Activated naive CD8-positive, alpha-beta T cell (primary cell): ENCODE measurements around the gene ZNF584.

Experiments used
- H3K27ac Mint-ChIP-seq: one replicate; pipeline ENCODE4 v1.8.0; 2021; ENCODE audit warnings: mixed read lengths
- H3K27me3 Mint-ChIP-seq: one replicate; pipeline ENCODE4 v1.8.0; 2021; ENCODE audit warnings: mixed read lengths
- H3K36me3 Mint-ChIP-seq: one replicate; pipeline ENCODE4 v1.8.0; 2021; ENCODE audit warnings: mixed read lengths
- H3K4me1 Mint-ChIP-seq: one replicate; pipeline ENCODE4 v1.8.0; 2021; ENCODE audit warnings: low read depth, mixed read lengths
- H3K4me3 Mint-ChIP-seq: one replicate; pipeline ENCODE4 v1.8.0; 2021; ENCODE audit warnings: mild to moderate bottlenecking, mixed read lengths
- H3K9me3 Mint-ChIP-seq: one replicate; pipeline ENCODE4 v1.8.0; 2021; ENCODE audit warnings: low read depth, mixed read lengths

The ZNF584 gene

GRCh38 chr19:58380662-58381459 is 27.6 kb upstream of the ZNF584 start, which contains the start of gene ZNF837:
Gene ZNF837 (minus strand): TSS chr19:58381030. CDS start chr19:58369332, 11,698 bp downstream.
- Mint-ChIP-seq H3K9me3 (no peaks in the 10 kb centered on the region), H3K4me3 (peak within 1 kb of the TSS; percentile 96), H3K27me3 (no peaks in the 10 kb centered on the region), H3K27ac (peak within 1 kb of the TSS; percentile 95), H3K36me3 (no peaks in the 10 kb centered on the region), H3K4me1 (peaks cover 26% of the 10 kb centered on the region)

- Mint-ChIP-seq H3K27ac (peak overlapping the region; percentile 85), H3K4me3 (peak overlapping the region; percentile 96), H3K36me3 (no peaks in the 10 kb centered on the region), H3K4me1 (peaks cover 26% of the 10 kb centered on the region), H3K27me3 (no peaks in the 10 kb centered on the region), H3K9me3 (no peaks in the 10 kb centered on the region)
Observed at GRCh38 chr19:58381460-58382212, 26.8 kb upstream of the ZNF584 start.

GRCh38 chr19:58382997-58383603 is 25.3 kb upstream of the ZNF584 start:
- no peaks in the 10 kb centered on the region for H3K27me3 Mint-ChIP-seq
- peaks cover 31% of the 10 kb centered on the region for H3K4me1 Mint-ChIP-seq
- H3K4me3 Mint-ChIP-seq: peak overlapping the region; percentile 52
- no peaks in the 10 kb centered on the region for H3K9me3 Mint-ChIP-seq
- H3K36me3 Mint-ChIP-seq: peaks cover 3% of the 10 kb centered on the region
- H3K27ac Mint-ChIP-seq: peak overlapping the region; percentile 41

- H3K27me3 Mint-ChIP-seq: no peaks in the 10 kb centered on the region
- H3K27ac Mint-ChIP-seq: peak overlapping the region; percentile 99
- peaks cover 35% of the 10 kb centered on the region for H3K4me1 Mint-ChIP-seq
- no peaks in the 10 kb centered on the region for H3K9me3 Mint-ChIP-seq
- peaks cover 12% of the 10 kb centered on the region for H3K36me3 Mint-ChIP-seq
- peak overlapping the region; percentile 97 for H3K4me3 Mint-ChIP-seq
Observed at GRCh38 chr19:58385313-58385890, 23.0 kb upstream of the ZNF584 start.

GRCh38 chr19:58385891-58386575 is 22.4 kb upstream of the ZNF584 start:
- no peaks in the 10 kb centered on the region for H3K27me3 Mint-ChIP-seq
- H3K4me1 Mint-ChIP-seq: peaks cover 41% of the 10 kb centered on the region

GRCh38 chr19:58386576-58387337 is 21.7 kb upstream of the ZNF584 start, which contains the start of gene RPS5:
Gene RPS5 (plus strand): TSS chr19:58387269. CDS start chr19:58388138, 869 bp downstream.
- H3K4me1 Mint-ChIP-seq: peaks cover 38% of the 10 kb centered on the region
- H3K4me3 Mint-ChIP-seq: peak within 1 kb of the TSS; percentile 97
- H3K9me3 Mint-ChIP-seq: no peaks in the 10 kb centered on the region
- no peaks in the 10 kb centered on the region for H3K27me3 Mint-ChIP-seq
- H3K36me3 Mint-ChIP-seq: peaks cover 16% of the 10 kb centered on the region
- peak within 1 kb of the TSS; percentile 99 for H3K27ac Mint-ChIP-seq

More at GRCh38 chr19:58385891-58386575, 22.4 kb upstream of the ZNF584 start:
- peaks cover 16% of the 10 kb centered on the region for H3K36me3 Mint-ChIP-seq
- H3K4me3 Mint-ChIP-seq: peak overlapping the region; percentile 97
- peak overlapping the region; percentile 99 for H3K27ac Mint-ChIP-seq
- H3K9me3 Mint-ChIP-seq: no peaks in the 10 kb centered on the region

- no peaks in the 10 kb centered on the region for H3K27me3 Mint-ChIP-seq
- peak overlapping the region; percentile 99 for H3K27ac Mint-ChIP-seq
- H3K9me3 Mint-ChIP-seq: no peaks in the 10 kb centered on the region
- H3K4me1 Mint-ChIP-seq: peaks cover 36% of the 10 kb centered on the region
- peak overlapping the region; percentile 97 for H3K4me3 Mint-ChIP-seq
- H3K36me3 Mint-ChIP-seq: peaks cover 16% of the 10 kb centered on the region
Observed at GRCh38 chr19:58387338-58388174, 20.9 kb upstream of the ZNF584 start.

- Mint-ChIP-seq H3K4me1 (peaks cover 40% of the 10 kb centered on the region), H3K36me3 (peaks cover 20% of the 10 kb centered on the region), H3K27ac (peak overlapping the region; percentile 99)
Observed at GRCh38 chr19:58388175-58388526, 20.3 kb upstream of the ZNF584 start.

GRCh38 chr19:58392945-58393724 is 15.3 kb upstream of the ZNF584 start:
- Mint-ChIP-seq H3K4me1 (peaks cover 38% of the 10 kb centered on the region), H3K4me3 (peak overlapping the region; percentile 7), H3K36me3 (peaks cover 20% of the 10 kb centered on the region)

More at GRCh38 chr19:58388175-58388526, 20.3 kb upstream of the ZNF584 start:
- peak overlapping the region; percentile 97 for H3K4me3 Mint-ChIP-seq
- H3K27me3 Mint-ChIP-seq: no peaks in the 10 kb centered on the region
- H3K9me3 Mint-ChIP-seq: no peaks in the 10 kb centered on the region

GRCh38 chr19:58393725-58394033 is 14.8 kb upstream of the ZNF584 start:
- no peak overlapping the region for H3K27ac Mint-ChIP-seq
- peaks cover 32% of the 10 kb centered on the region for H3K4me1 Mint-ChIP-seq
- no peak overlapping the region for H3K4me3 Mint-ChIP-seq
- no peaks in the 10 kb centered on the region for H3K27me3 Mint-ChIP-seq
- no peaks in the 10 kb centered on the region for H3K9me3 Mint-ChIP-seq
- peaks cover 18% of the 10 kb centered on the region for H3K36me3 Mint-ChIP-seq

More at GRCh38 chr19:58392945-58393724, 15.3 kb upstream of the ZNF584 start:
- Mint-ChIP-seq H3K27me3 (no peaks in the 10 kb centered on the region), H3K27ac (no peak overlapping the region), H3K9me3 (no peaks in the 10 kb centered on the region)

GRCh38 chr19:58394821-58395219 is 13.6 kb upstream of the ZNF584 start:
- Mint-ChIP-seq H3K4me1 (peaks cover 26% of the 10 kb centered on the region), H3K4me3 (no peak overlapping the region), H3K36me3 (peaks cover 12% of the 10 kb centered on the region), H3K27me3 (no peaks in the 10 kb centered on the region), H3K27ac (no peak overlapping the region), H3K9me3 (no peaks in the 10 kb centered on the region)

- no peak within 1 kb of the TSS for H3K27ac Mint-ChIP-seq
- no peak within 1 kb of the TSS for H3K4me3 Mint-ChIP-seq
Observed at GRCh38 chr19:58395220-58395978, 13.1 kb upstream of the ZNF584 start, which contains the start of gene RNF225. Gene RNF225 (plus strand): TSS chr19:58395656. CDS start chr19:58396090, 434 bp downstream.

More at GRCh38 chr19:58395220-58395978, 13.1 kb upstream of the ZNF584 start, which contains the start of gene RNF225:
- no peaks in the 10 kb centered on the region for H3K27me3 Mint-ChIP-seq
- H3K36me3 Mint-ChIP-seq: peaks cover 12% of the 10 kb centered on the region
- H3K4me1 Mint-ChIP-seq: peaks cover 26% of the 10 kb centered on the region
- no peaks in the 10 kb centered on the region for H3K9me3 Mint-ChIP-seq
